NCI-H774 (cell line): ENCODE results near the gene AK1.
"Not testable (repeated sequence)": the region's sequence is repeated elsewhere in the genome, so short reads cannot be mapped to it uniquely, and the experiment has no call there.

ENCODE experiments used
- DNase-seq: peaks from one replicate; lab custom pipeline; 2025; lab: John Stamatoyannopoulos, UW

The AK1 gene

DNA sequence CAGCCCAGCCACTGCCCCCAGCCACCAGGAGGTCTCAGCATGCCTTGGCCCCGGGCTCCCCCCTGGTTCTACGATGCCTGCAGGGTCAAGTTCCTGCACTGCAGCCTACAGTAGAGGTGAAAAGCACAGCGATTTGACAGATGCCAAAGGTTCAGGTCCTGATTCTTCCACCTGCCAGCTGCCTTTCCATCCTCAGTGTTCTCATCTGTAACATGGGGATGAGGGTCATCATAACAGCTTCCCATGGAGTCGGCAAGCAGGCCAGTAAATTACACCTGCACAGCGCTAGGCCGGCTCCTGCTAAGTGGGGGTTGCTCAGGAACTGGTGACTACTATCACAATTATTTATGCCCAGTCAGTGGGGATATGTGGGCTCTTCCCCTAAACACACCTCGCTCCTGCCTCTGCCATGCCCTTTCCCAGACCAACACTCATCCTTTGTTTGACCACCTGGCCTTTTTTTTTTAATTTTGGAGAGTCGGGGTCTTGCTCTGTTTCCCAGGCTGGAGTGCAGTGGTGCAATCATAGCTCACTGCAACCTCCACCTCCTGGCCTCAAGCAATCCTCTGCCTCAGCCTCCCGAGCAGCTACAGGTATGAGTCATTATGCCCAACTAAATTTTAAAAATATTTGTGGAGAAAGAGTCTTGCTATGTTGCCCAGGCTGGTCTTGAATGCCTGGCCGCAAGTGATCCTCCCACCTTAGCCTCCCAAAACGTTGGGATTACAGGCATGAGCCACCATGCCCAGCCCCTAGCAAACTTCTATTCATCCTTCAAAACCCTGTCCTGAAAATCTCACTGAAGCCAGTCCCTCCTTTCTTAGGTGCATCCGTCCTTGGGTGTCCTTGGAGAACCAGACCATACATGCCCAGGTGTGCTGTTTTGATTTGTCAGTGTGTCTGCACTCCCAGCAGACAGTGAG is 29.4 kb downstream of the AK1 start:
- no peak for DNase-seq

DNA sequence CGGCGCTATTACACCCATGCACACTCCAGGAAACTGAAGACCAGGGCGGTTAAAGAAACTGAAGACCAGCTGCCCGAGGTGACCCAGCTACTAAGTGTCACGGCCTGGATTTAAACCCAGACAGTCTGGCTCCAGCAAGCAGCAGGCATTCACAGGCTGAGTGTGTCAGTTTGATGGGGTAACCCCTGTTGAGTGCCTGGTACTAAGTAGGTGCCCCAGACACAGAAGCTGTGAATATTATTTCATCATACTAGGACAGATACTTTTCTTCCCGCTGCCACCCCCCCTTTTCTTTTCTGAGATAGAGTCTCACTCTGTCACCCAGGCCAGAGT is 30.3 kb downstream of the AK1 start:
- DNase-seq, result no peak

GRCh38 chr9:127846443-127847177 is 30.9 kb downstream of the AK1 start:
- DNase-seq, result no peak

DNA sequence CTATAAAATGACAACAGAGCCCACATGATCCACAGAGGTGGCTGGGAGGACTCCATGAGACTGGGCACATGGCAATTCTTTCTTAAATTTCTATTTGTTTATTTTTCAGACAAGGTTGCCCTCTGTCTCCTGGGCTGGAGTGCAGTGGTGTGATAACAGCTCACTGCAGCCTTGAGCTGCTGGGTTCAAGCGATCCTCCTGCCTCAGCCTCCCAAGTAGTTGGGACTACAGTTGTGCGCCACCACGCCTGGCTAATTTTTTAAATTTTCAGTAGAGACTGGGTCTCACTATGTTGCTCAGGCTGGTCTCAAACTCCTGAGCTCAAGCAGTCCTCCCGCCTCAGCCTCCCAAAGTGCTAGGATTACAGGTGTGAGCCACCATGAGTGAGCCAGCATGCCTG is 31.9 kb downstream of the AK1 start:
- DNase-seq, result not testable (repeated sequence)

DNA sequence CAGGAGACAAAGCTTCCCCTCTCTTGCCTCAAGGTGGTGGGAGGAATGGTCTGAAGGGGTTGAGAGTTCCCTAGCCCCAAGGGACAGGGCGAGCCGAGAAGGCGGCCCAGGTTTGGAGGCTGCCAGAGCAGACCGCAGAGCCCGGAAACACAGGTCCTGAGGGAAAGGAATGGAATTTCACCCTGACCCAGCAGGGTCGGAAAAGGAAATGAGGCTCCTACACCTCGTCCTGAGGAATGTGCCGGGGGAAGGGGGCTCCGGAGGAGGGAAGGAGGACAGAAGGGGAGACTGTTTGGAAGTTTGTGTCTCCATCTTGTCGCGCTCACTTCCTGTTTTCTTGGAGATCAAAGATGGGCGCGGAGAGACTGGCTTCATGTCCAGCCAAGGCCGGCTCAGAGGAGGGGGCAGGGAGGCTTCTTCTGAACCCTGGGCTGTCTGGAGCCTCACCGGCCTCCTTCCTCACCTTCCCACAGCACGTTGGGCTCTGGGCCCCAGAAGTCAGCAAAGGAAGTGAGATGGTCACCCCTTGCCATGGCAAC is 32.6 kb downstream of the AK1 start:
- no peak for DNase-seq

DNA sequence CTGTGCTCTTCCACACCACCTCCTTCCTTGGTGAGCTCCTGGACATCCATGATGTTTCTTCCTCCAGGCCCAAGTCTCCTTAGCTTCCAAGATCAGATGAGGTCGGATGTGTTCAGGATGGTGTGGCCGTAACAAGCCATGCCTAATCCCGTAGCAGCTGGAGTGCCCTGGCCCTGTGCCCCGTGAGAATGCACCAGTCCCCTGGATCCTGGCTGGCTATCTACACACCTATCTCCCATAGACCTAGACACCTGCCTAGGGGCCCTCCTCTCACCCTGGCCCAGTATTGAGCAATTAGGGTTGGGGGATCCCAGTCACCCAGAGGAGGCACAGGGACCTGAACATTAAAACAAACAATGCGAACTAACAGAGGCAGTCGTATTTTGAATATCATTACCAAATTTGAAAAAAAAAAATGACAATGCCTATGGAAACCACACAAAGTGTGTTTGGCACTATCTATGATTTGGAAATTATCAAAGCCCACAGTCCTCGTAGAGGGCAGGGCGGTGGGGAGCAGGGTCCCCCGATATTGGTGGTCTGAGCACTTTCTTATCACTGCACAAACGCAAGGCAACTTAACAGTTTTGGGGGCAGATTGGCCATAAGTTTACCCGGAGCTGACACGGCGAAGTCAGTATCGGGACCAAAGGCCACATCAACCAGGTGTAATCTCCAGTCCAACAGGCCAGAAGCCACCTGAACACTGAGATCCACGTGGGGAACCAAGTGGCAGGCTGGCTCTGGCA is 36.2 kb downstream of the AK1 start:
- no peak for DNase-seq

- DNase-seq, result no peak
Measured at GRCh38 chr9:127838375-127839078, 38.9 kb downstream of the AK1 start.

DNA sequence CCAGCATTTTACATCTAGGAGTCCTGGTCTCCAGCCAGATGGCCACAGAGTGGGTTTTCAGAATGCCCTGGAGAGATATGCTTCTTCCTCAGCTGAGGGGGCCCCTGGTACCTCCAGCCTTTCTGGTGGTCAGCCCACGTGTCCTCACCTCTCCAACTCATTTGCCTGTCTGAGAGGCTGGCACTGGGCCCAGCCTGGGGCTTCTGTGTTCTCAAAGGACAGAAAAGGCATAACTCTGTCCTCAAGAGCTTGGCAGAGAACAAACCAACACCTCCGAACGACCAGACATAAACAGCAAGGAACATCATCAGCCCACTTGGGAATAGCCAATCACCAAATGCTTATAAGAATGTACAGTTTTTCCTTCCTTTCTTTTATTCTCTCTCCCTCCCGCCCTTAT is 40.1 kb downstream of the AK1 start:
- no peak for DNase-seq

GRCh38 chr9:127836561-127836960 is 40.9 kb downstream of the AK1 start:
- not testable (repeated sequence) for DNase-seq

GRCh38 chr9:127835991-127836516 is 41.4 kb downstream of the AK1 start:
- DNase-seq, result no peak

DNA sequence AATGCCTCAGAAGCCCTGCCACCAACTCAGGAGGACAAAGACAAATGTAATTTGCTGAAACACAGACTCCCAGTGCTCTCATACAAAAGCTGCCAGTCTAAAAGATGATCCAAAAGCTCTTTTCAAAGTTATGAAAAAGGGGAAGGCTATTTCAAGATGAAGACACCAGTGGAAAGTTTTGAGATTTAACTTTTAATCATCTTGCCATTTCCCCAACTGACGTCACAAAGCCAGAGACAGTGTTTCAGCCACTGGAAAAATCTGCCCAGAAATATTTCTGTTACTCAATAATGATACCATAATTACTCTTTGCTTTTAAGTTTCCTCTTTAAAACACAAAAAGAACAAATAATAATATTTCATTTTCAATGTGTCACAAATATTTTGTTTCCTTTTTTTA is 43.9 kb downstream of the AK1 start:
- no peak for DNase-seq

- no peak for DNase-seq
Measured at GRCh38 chr9:127832248-127832647, 45.2 kb downstream of the AK1 start.

DNA sequence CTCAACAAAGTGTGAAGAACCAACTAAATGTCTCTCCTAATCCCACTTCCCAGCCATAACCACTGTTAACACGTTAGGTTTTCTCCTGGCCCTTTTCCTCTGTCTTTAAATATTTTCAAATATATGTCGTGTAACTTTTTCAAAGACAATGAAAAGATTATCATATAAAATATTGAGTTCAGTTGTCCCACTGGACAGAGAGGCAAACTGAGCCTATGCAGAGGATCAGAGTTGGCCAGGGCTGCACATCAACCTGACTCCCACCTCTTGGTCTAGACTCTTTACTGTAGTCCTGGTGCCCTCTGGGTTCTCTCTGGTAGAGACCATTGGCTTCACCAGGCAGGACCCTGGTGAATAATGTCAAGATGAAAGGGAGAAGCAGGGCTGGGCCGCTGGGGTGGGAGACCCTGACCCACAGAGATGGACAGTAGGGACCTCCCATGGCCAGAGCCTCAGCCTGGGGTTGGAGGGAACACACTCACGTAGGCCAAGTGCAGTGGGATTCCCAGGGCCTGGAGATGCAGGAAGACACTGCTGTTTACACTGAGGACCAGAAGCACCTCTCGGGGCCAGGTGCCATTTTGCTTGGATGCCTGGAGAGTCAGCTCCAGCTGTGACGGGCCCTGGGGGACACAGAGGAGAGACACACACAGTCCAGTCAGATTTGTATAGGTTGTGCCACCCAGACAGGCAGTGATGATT is 48.1 kb downstream of the AK1 start:
- no peak for DNase-seq

- DNase-seq, result peak; percentile 60
Measured at GRCh38 chr9:127828262-127829031, 49.0 kb downstream of the AK1 start.

DNA sequence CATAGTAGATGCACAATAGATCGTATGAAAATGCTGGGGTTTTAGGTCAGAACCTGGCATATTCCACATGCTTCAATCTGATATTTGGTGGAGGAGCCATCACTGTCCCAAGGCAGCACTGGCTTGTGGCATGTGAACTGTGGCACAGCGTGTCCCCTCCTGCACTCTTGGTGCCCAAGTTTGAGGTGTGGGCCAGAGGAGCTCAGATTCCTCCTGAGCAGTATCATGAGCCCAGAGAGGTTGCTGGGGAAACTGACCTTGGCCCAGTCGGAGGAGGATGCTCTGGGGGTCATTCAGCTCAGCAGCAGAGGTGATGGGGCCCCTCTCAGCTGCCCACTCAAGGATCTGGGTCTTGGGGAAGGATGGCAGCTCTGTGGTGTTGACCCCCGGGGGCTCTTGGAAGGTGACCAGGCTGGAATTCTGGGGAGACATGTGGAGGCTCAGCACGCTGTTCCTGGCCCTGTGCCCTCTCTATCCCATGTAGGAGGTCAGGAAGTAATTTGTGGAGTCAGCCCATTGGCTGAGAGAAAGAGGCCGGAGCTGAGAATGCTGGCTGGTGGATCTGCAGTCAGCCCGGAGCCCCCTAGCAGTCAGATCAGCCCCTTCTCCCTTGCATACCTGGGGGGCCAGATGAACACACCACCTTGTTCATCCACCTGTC is 51.1 kb downstream of the AK1 start:
- no peak for DNase-seq

GRCh38 chr9:127825319-127826051 is 52.0 kb downstream of the AK1 start:
- DNase-seq, result peak; percentile 22

DNA sequence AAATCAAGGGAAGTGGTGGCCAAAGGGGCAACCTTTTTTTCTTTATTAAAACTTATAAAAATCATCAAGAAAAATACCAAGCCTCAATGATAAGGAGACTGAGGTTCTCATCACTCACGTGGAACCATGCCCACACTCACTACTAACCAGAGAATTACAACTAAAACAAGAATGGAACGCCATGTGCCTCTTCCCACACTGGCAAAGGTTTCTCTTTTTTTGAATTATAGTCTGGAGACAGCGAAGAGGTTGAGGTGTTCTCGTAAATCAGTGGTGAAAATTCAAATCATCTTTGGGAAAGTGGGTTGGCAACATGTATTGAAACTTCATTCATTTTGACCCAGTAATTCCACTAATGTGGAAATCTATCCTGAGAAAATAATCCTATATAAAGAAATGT is 55.4 kb downstream of the AK1 start:
- no peak for DNase-seq

GRCh38 chr9:127818574-127818973 is 58.9 kb downstream of the AK1 start:
- DNase-seq, result no peak

DNA sequence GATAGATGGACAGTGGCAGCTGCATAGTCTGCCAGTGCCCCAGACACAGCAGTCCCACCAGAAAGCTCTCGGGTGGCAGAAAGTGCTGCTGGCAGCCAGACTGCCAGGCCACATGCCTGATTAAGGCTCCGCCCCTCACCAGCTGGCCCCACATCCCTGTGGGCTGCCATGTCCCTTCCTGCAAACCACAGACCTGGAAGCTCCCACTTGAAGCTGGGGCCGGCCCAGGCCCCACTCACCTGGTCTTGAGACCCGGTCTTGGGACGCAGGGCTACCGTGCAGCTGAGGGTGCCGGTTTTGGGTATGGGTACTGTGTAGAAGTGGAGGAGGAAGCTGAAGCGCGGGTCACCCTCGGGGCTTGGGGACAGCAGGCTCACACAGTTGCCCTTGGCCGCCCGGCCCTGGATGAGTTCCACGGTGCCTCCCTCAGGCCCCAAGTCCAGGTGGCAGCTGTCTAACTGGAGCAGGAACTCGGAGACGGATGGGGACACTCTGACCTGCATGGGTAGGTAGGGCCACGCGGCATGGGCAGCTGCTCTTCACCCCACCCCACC is 59.5 kb downstream of the AK1 start:
- DNase-seq, result no peak
